Renal cortical epithelial cell (primary cell): ENCODE data around the gene CBX1. TPM values are rescaled to one million over a fixed set of nuclear protein-coding genes. Genes with fewer than 3 reads are reported as not detected.
"Not testable (repeated sequence)": the region's sequence is repeated elsewhere in the genome, so short reads cannot be mapped to it uniquely, and the experiment has no call there.

ENCODE experiments used
- DNase-seq: peaks from one replicate; pipeline ENCODE4 v3.0.0-alpha.2; 2011; ENCODE audit warnings: low read depth
- total RNA-seq: library from RNA; depleted of rRNA; stranded (reverse); fragments of >200 nt; gene quantifications from 2 replicates; pipeline ENCODE4 v1.2.3, GENCODE V29; 2014

CBX1 gene
- total RNA-seq, 1 donor from 2014 or later: 88.3 TPM

DNA sequence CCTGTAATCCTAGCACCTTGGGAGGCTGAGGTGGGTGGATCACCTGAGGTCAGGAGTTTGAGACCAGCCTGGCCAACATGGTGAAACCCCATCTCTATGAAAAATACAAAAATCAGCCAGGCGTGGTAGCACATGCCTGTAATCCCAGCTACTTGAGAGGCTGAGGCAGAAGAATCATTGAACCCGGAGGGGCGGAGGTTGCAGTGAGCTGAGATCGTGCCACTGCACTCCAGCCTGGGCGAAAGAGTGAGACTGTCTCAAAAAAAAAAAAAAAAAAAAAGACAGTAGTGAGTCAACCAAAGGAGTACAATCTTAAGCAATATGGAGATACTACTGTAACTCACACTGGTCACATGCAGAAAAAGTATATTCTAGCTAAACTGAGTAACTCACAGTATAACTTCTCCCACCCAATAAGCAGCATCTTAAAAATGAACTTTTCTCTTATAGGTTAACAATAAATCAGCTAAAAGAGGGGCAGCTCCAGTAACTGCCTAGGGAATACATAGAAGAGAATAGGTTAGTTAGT lies 27.6 kb downstream of the CBX1 start:
- not testable (repeated sequence) for DNase-seq

GRCh38 chr17:48072811-48073210 lies 28.5 kb downstream of the CBX1 start:
- DNase-seq: not testable (repeated sequence)

- DNase-seq: no peak
Observed at GRCh38 chr17:48071654-48072053, 29.6 kb downstream of the CBX1 start.

- DNase-seq: no peak
Observed at GRCh38 chr17:48070195-48070594, 31.1 kb downstream of the CBX1 start.

GRCh38 chr17:48068491-48068961 lies 32.8 kb downstream of the CBX1 start:
- DNase-seq: peak; percentile 63

DNA sequence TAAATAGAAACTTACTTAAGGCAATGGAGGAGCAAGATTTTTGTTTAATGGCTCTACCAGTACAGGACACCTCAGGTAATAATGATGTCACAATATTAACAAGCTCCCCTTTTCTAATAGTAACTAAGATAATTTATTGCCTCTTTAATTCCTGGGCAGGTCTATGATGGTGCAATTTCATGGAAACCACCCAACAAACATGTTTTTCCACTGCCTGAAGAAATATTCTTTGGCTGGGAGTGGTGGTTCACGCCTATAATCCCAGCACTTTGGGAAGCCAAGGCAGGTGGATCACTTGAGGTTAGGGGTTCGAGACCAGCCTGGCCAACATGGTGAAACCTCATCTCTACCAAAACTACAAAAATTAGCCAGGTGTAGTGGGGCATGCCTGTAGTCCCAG lies 33.5 kb downstream of the CBX1 start:
- not testable (repeated sequence) for DNase-seq

GRCh38 chr17:48067245-48067644 lies 34.0 kb downstream of the CBX1 start:
- DNase-seq: no peak

- no peak for DNase-seq
Observed at GRCh38 chr17:48066656-48067055, 34.6 kb downstream of the CBX1 start.

DNA sequence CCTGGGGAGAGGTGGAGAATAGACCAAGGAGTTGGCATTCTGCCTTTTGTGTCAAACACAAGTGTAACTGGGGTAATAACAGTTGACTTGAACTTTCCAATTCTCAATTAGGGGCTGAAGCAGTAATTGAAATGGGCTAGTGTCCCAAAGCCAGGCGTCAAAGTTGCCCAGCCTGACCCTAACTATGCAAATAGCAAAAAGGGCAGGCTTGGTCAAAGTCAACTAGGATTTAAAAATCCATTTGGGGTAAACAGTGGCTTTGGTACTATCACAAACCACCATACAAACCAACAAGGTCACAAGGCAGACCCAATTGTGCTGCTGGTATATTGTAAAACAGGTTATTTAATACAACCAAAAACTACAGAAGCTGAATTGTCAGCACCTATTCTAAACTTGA lies 35.1 kb downstream of the CBX1 start:
- no peak for DNase-seq

DNA sequence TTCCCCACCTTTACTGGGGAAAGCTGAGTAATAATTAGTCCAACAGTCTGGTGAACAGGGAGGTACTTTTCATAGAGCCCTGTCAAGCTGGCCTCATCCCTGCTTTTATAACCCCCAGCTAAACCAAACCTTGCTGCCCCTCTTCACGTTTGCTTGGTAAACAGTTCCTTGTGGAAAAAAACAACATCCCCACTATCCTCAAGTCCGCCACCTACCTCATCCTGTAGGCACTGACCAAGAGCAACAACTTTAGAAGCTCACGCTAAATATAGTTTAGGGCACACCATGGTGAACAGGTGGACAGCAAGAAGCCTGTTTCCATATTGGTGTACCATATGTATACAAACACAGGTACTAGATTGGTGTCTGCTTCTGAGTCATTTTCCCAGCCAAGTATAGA lies 36.6 kb downstream of the CBX1 start:
- DNase-seq: no peak

GRCh38 chr17:48062273-48062672 lies 39.0 kb downstream of the CBX1 start:
- DNase-seq: no peak

GRCh38 chr17:48060249-48060648 lies 41.0 kb downstream of the CBX1 start:
- no peak for DNase-seq

DNA sequence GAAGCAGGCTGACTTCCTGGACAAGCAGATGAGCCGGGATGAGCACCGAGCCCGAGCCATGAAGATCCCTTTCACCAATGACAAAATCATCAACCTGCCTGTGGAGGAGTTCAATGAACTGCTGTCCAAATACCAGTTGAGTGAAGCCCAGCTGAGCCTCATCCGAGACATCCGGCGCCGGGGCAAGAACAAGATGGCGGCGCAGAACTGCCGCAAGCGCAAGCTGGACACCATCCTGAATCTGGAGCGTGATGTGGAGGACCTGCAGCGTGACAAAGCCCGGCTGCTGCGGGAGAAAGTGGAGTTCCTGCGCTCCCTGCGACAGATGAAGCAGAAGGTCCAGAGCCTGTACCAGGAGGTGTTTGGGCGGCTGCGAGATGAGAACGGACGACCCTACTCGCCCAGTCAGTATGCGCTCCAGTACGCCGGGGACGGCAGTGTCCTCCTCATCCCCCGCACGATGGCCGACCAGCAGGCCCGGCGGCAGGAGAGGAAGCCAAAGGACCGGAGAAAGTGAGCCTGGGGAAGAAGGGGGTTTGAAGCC lies 42.1 kb downstream of the CBX1 start:
- DNase-seq: no peak

GRCh38 chr17:48058393-48059124 lies 42.7 kb downstream of the CBX1 start:
- no peak for DNase-seq

GRCh38 chr17:48057626-48058025 lies 43.7 kb downstream of the CBX1 start:
- DNase-seq: no peak

- no peak for DNase-seq
Observed at GRCh38 chr17:48056879-48057278, 44.4 kb downstream of the CBX1 start.

- DNase-seq: no peak
Observed at GRCh38 chr17:48056246-48056745, 45.0 kb downstream of the CBX1 start.

DNA sequence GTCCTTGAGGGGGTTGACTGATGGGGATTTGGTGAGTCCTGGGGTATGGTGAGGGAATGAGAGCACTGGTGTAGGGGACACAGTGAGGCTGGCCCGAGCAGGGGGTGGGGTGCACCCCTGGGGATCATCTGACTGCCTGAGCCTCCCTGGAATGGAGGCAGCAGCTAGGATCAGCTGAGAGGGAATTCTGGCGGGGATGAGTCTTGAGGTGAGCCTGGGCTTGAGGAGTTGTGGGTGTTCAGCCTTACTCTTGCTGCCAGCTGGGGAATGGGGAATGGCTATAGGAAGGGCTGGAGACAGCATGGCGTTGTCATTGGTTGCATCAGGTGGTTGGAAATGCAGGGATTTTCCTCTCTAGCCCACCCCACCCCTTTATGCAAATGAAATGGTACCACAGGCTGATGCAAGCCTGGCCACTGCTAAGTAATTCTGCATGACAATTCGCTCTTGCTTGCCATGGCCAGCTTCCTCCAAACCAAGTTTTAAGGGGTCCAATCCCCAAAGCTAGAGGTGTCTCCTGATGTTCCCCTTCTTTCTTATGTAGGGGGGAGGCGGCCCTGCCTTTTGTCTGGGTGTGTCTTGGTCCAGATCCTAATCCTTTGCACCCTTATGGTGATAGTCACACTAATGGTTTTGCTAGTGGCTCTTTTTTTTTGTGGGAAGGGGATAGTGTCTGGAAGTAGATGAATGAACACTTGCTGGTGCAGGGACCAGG lies 45.6 kb downstream of the CBX1 start:
- DNase-seq: no peak

DNA sequence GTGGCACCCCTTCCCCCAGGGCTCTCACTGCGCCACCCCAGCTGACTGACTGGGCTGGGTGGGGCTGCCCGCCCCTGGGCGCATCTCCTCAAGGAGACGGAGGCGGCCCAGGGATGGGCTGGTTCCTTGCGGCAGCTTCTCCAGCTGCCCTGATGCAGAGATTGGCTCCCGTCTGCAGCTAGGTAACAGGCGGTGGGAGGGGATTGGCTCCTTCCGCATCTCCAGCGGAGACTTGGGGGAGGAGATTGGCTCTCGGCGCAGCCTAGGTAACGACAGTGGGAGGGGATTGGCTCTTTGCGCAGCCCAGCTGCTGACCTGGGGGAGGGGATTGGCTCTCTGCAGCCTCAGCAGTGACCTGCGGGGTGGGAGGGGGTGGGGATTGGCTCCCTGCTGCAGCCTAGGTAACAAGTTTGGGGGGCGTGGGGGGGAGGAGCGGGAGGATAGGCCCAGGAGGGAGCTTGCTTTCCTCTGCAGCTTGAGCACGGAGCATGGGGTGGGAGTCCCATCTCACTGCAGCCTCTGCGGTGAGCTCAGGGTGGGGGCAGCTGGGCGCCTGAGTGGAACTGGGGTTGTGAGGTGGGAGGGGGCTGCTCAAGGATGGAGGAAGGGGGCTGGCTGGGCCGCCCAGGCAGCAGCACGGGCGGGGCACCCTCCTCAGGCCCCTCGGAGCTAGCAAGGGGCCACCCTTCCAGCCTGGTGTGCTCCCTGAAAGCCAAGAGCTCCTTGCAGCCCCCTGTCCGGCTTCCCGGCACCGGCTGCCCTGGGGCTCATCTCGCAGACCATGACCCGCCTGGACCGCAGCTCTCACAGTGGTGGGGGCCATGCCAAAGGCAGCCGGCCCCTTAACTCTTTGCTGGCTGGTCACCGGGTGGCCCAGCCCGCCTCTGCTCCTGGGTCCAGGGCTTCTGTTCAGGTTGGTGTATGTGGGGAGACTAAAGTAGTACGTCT lies 46.8 kb downstream of the CBX1 start:
- peak; percentile 80 for DNase-seq

DNA sequence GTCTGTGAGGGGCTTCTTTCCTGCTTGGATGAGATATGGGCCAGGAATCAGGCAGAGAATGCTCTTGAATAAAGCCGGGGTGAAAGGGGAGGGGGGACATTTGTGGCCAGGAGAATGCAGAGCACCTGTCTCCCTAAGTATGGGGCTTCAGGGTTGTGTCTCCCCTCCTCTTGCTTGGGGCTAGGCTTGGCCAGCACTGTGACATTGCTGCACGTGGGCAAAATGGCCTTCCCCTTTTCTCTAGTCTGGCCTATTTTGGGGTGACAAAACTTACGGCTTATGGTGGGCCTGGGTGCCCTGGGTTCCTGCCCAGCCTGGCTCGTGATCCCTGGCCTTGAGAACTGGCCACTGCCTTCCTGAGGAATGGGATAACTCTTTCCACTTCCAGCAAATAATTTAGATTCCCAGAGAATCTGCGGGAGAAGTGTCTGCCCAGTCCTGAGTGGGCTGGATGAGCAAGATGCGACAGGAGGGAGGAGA lies 47.5 kb downstream of the CBX1 start:
- DNase-seq: no peak
